Retinal pigment epithelial cell (primary cell): Measurements from ENCODE around the gene IGSF9B.

ENCODE experiments used
- DNase-seq: peaks from one replicate; pipeline ENCODE4 v3.0.0-alpha.2; 2010; ENCODE audit warnings: low read depth
- H3K4me3 ChIP-seq: 2 replicates; pipeline ENCODE4 v1.5.1; 2011; ENCODE audit warnings: mild to moderate bottlenecking, low read length, control low read depth, moderate library complexity
- CTCF ChIP-seq: conservative IDR thresholded peaks from 2 replicates; pipeline ENCODE4 v1.5.1; 2011; ENCODE audit warnings: low read depth, low read length, control low read depth, inconsistent platforms

IGSF9B gene

GRCh38 chr11:133860151-133860550 lies 96.6 kb downstream of the IGSF9B start:
- no peak overlapping the region for H3K4me3 ChIP-seq
- TF ChIP-seq CTCF, result no peak
- no peak for DNase-seq
